ENCODE results near the gene TNFAIP6. TPM values are rescaled to one million over a fixed set of nuclear protein-coding genes. Genes with fewer than 3 reads are reported as not detected.

The TNFAIP6 gene
- total and polyA plus RNA-seq, 10 of the 15 experiments (the other 5 are each of a cell fraction or from before 2014, with no cell fraction given), result 0.68 to 5.7 (median 1.3) TPM

DNA sequence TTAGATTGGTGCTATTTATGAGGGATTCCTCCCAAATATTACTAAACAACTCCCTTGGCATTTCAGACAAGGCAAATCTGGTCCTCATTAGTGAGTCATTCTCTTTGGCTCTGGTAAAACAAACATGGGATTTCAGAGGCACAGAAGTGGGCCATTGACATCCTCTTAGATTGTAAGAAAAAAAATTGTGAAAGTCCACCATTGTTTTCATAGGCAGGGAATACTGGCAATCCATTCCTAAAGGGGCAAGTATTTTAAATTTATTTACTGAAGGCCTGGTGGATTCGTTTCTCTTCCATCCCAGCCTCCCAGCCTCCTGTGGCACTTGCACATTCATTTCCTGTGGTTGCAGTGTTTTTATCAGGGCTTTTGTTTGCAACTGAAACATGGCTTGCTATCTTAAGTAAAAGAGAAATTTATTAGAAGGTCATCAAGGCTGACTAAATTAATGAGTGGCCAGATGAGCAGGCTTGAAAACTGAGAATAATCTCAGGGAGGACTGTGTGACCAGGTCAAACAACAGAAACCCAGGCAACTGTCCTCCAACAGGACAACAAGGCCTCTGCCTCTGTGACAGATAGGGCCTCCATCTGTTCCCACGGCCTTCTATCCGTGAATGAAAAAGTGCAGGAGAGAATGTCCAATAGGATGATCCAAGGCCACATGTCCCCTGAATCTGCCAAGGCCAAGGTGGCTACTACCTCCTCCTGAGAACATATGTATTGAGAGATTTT lies 23.1 kb upstream of the TNFAIP6 start (continued):
- TF ChIP-seq, protein P1, sequence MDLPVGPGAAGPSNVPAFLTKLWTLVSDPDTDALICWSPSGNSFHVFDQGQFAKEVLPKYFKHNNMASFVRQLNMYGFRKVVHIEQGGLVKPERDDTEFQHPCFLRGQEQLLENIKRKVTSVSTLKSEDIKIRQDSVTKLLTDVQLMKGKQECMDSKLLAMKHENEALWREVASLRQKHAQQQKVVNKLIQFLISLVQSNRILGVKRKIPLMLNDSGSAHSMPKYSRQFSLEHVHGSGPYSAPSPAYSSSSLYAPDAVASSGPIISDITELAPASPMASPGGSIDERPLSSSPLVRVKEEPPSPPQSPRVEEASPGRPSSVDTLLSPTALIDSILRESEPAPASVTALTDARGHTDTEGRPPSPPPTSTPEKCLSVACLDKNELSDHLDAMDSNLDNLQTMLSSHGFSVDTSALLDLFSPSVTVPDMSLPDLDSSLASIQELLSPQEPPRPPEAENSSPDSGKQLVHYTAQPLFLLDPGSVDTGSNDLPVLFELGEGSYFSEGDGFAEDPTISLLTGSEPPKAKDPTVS (IDR thresholded peaks at IDR 0.05; ENCODE audit: low read depth, low read length), result no peak
- no peak for TF ChIP-seq RAD51 (IDR thresholded peaks at IDR 0.05)

DNA sequence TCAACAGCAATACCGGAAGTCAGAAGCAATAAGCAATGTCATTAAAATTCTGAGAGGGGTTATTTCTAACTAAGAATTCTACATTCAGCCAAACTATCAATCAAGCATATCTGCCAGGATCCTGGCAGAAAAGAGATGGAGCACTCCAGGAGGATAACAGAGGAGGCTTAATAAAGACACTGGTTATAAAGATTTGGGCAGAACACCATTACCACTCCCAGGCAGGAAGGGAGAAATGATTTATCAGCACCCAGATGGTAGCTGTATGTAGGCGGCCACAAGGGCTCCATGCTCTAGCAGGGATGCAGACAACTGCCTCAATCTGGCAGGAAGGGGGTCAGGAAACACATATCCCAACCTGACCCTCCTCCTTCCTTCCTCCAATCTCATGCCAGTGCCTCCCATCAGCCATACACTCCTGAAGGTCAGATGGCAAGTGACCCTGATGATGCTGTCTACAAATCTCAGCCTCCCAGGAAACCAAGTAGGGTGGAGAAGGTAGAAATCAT lies 20.5 kb upstream of the TNFAIP6 start:
- CTCF ChIA-PET, result no interaction called here

More for the DNA sequence above, 20.5 kb upstream of the TNFAIP6 start:
- POLR2A ChIA-PET, result no interaction called here
- ATAC-seq (peak; percentile 14; the same call in 1 of the 3 replicates), DNase-seq (ENCODE audit: low read depth, low spot score) (no peak), FAIRE-seq (no peak)
- BruUV-seq (replicated peaks), result no TSS peak
- 38% methylated on average over 2 of the region's 2 CpGs for WGBS (ENCODE audit: insufficient coverage, insufficient replicate concordance, low lambda C conversion rate, missing lambda C conversion rate)
- intact Hi-C loops (cut with micrococcal nuclease; ENCODE audit: unreplicated experiment) (no loop called here), in situ Hi-C loops (cut with MboI) (no loop called here)
- Histone ChIP-seq H3K4me2 (ENCODE audit: control insufficient read depth, insufficient read depth) (no peak overlapping the region), H3K27me3 (replicated peaks in 1 of 2; ENCODE audit: control insufficient read depth in 2 of 2, insufficient read depth in 2 of 2, low read length in 1 of 2) (no peaks in the 10 kb centered on the region), H3K79me2 (ENCODE audit: control insufficient read depth, insufficient read depth, low read length) (no peaks in the 10 kb centered on the region), H3K36me3 (ENCODE audit: control insufficient read depth in 2 of 2, insufficient read depth in 2 of 2, low read length in 1 of 2) (no peaks in the 10 kb centered on the region), H3K9ac (ENCODE audit: control insufficient read depth, insufficient read depth, low read length) (no peak overlapping the region), H3K27ac (ENCODE audit: control insufficient read depth, insufficient read depth) (no peak overlapping the region), H3K4me1 (ENCODE audit: control insufficient read depth, insufficient read depth, low read length) (no peaks in the 10 kb centered on the region), H2AFZ (ENCODE audit: control insufficient read depth, low read depth, low read length) (no peak overlapping the region), H3K9me3 (replicated peaks; ENCODE audit: control insufficient read depth, insufficient read depth, low read length) (no peaks in the 10 kb centered on the region), H3K4me3 (no peak overlapping the region), H4K20me1 (ENCODE audit: control insufficient read depth, insufficient read depth) (no peaks in the 10 kb centered on the region)
- SMC1A ChIA-PET (ENCODE audit: uncharacterized antibody, unreplicated experiment), result no interaction called here
- no peak for TF ChIP-seq ATF7 (IDR thresholded peaks at IDR 0.05; ENCODE audit: low read depth)
- TF ChIP-seq CHD2 (IDR thresholded peaks at IDR 0.05; ENCODE audit: borderline replicate concordance, low read depth, low read length), result no peak
- TF ChIP-seq SREBF2 (IDR thresholded peaks at IDR 0.05; ENCODE audit: low read length), result no peak
- no peak for TF ChIP-seq RBBP5 (conservative IDR thresholded peaks at IDR 0.05)
- TF ChIP-seq FOS (IDR thresholded peaks at IDR 0.05; ENCODE audit: borderline replicate concordance, extremely low read depth, insufficient read length), result no peak
- no peak for TF ChIP-seq SMARCA5 (IDR thresholded peaks at IDR 0.05)
- RAD21 ChIA-PET (ENCODE audit: unreplicated experiment), result no interaction called here

Data from GM12878 (cell line).